CD4-positive, alpha-beta T cell treated with Interleukin-6 at 100 ng/mL for 8 hours (primary cell): Measurements from ENCODE around the gene ZNF526.

Experiments
- DNase-seq: peaks from one replicate; pipeline ENCODE4 v3.0.0-alpha.2; 2020; ENCODE audit warnings: mixed read lengths, low spot score

Gene ZNF526, protein sequence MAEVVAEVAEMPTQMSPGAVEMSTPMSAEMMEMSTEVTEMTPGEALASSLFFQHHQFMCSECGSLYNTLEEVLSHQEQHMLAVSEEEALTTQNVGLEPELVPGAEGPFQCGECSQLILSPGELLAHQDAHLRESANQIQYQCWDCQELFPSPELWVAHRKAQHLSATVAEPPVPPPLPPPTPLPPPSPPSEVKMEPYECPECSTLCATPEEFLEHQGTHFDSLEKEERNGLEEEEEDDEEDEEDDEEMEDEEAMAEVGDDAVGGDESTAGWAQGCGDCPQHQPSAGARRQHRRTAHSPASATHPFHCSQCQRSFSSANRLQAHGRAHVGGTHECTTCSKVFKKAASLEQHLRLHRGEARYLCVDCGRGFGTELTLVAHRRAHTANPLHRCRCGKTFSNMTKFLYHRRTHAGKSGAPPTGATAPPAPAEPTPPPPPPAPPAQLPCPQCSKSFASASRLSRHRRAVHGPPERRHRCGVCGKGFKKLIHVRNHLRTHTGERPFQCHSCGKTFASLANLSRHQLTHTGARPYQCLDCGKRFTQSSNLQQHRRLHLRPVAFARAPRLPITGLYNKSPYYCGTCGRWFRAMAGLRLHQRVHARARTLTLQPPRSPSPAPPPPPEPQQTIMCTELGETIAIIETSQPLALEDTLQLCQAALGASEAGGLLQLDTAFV

DNA sequence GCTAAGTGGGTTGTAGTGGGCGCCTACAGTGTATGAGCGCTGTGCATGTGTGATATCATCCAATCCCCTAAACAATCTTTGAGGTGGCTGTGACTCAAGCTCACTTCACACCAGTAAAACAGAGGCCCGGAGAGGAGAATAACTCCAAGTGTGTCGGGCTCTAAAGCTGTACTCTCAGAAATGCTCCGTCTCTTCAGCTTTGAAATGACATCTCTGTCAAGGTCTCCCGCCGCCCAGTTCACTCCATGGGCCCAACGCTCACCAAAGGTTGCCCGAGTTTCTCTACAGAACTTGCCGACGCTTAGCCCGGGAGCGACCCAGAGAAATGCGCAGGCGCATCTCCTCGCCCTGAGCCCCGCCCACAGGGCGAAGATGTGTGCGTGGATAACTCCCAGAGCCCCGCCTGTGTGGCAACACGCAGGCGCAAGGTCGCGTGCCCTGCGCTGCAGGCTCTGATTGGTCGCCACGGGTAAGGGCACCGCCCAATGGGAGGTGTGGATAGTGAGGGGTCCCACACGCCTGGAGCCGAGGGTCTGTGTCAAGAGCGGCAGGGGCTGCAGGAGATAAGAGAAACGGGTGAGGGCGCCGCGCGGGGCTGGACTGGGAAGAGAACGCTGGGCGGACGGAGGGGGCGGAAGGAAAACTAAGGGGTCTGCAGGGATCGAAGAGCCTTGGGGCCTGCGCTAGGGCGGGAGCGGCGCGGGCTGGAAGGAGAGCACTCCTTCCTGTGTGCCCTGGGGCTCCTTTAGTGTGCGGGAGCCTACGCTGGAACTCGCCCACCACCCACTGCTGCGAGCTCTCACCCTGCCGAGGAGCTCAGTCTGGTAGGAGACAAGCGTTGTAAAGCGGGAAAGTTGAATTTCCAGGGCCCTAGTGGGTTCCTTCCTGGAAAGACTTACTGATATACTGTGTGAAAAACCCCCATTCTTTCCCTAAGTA lies at the start of gene ZNF526:
Gene ZNF526, plus strand, starts transcription at position 501 of the 939 bp plus-strand sequence. CDS start 4,092 bp downstream, outside the sequence.
- peak; percentile 97 for DNase-seq

- no peak for DNase-seq
Observed at GRCh38 chr19:42170715-42171114, 49.4 kb upstream of the ZNF526 start.

GRCh38 chr19:42172261-42172660 lies 47.9 kb upstream of the ZNF526 start:
- DNase-seq: no peak

GRCh38 chr19:42173695-42174094 lies 46.4 kb upstream of the ZNF526 start:
- no peak for DNase-seq

GRCh38 chr19:42174188-42174587 lies 45.9 kb upstream of the ZNF526 start:
- no peak for DNase-seq

- DNase-seq: no peak
Observed at GRCh38 chr19:42174958-42175734, 45.0 kb upstream of the ZNF526 start.

- DNase-seq: no peak
Observed at GRCh38 chr19:42175952-42176648, 44.0 kb upstream of the ZNF526 start.

DNA sequence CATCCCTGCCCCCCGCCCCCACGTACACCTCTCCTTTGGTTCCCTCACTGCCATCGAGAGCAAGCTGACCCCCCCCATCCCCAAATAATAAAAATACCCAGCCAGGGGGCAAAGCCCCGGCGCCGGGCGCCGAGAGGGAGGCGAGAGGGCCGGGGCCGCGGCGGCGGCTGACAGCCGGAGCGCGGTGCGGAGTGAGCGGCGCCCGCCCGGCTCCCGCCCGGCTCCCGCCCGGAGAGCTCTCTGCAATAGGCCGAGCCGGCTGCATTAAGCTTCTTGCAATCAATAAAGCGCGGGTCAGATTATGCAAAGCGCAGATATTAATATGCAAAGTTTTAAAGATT lies 43.5 kb upstream of the ZNF526 start:
- no peak for DNase-seq

- peak; percentile 74 for DNase-seq
Observed at GRCh38 chr19:42176990-42177685, 43.0 kb upstream of the ZNF526 start.

- DNase-seq: no peak
Observed at GRCh38 chr19:42177686-42178019, 42.5 kb upstream of the ZNF526 start.

- DNase-seq: no peak
Observed at GRCh38 chr19:42178791-42179674, 41.1 kb upstream of the ZNF526 start.

DNA sequence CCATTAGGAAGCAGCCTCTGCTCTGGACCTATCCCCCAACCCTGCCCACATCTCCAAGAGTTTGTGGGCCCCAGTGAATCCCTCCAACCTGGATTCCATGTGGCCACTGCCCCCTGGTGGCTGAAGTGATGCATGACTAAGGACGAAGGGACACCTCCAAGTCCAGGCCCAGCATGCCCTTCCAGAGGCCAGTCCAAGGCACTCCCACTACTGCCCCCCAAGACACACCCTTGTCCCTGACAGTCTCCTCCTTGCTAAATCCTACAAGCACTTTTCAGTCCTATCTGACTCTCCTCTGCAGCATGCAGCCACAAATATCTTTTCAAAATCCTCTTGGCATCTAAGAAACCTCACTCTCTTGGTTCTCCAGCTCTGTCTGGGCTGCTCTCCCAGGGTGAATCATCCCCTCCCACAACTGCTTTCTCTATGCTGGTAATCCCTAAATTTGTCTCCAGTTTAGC lies 35.7 kb upstream of the ZNF526 start:
- peak; percentile 63 for DNase-seq

DNA sequence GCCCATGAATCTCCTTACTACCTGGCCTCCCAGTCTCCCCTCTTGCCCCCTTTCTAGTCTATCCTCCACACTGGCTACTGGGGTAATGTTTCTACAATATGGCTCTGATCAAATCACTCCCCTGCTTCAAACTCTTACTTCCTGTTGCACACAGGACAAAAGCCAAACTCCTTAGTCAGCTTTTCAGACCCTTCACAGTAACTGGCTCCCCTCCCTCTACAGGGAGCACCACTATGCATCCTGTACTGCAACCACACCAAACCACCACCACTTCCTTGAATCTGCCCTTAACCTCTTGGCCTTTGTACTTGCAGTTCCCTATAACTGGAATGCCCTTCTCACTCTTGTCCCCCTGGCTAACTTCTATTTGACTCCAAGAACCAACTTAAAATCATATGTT lies 34.8 kb upstream of the ZNF526 start:
- DNase-seq: peak; percentile 63

DNA sequence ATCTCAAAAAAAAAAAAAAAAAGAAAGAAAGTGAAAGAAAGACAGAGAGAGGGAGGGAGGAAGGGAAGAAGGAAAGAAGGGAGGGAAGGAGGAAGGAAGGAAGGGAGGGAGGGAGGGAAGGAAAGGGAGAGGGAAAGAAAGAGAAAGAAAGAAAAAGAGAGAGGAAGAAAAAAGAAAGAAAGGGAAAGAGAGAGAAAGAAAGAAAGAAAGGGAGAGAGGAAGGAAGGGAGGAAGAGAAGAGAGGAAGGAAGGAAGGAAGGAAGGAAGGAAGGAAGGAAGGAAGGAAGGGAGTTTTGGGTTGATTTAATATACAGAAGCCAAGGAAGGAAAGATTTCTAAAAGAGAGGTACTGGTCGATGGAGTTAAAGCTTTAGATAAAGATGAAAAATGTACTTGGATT lies 31.4 kb upstream of the ZNF526 start:
- no peak for DNase-seq

- DNase-seq: no peak
Observed at GRCh38 chr19:42189133-42189532, 31.0 kb upstream of the ZNF526 start.

- DNase-seq: no peak
Observed at GRCh38 chr19:42191330-42191729, 28.8 kb upstream of the ZNF526 start.

DNA sequence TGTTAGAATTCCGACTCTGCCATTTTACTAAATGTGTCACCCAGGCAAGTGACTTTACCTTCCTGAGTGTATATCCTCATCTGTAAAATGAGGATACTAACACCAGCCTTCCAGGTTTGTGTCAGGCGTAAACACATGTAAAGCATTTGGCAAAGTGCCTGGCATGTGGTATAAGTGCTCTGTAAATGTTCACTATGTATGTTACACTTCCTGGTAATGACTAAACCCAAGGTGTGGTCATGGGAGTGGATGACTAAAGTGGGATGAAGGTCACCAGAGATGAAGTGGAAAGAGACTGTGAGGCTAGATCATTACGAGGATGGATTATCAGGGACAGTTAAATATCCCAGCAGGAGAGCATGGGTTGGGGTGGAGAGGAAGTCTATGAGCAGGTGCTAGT lies 28.3 kb upstream of the ZNF526 start:
- no peak for DNase-seq

GRCh38 chr19:42193294-42193693 lies 26.8 kb upstream of the ZNF526 start:
- no peak for DNase-seq

DNA sequence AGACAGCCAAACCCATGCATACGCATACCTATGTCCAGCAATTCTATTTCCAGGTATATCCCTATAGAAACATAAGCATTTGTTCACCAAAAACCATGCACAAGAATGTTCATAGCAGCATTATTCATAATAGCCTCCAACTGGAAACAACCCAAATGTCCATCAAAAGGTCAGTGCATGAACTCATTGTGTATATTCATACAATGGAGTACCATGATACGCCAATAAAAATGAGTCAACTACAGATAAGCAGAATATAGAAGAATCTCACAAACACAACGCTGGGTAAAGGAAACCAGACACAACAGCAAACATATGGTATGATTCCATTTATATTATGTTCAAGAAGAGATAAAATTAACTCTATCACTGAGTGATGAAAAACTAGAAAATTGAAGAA lies 26.4 kb upstream of the ZNF526 start:
- DNase-seq: no peak
